Loucy (cell line): ENCODE data around the gene TAF1B.

ENCODE experiments used
- H2AFZ ChIP-seq: fragments of 200-600 bp; sonication (generic); 2 replicates; pipeline ENCODE4 v1.6.0; 2016; ENCODE audit warnings: antibody characterized with exemption, mild to moderate bottlenecking, low read length, moderate library complexity
- H3F3A ChIP-seq: fragments of 200-600 bp; 2 replicates; pipeline ENCODE4 v1.6.0; 2016; ENCODE audit warnings: antibody characterized with exemption, low read depth, mild to moderate bottlenecking
- H3K27me3 ChIP-seq: fragments of 200-600 bp; sonication (generic); 2 replicates; pipeline ENCODE4 v1.6.1; 2014; ENCODE audit warnings: low read length, mild to moderate bottlenecking; ENCODE audit not compliant: insufficient read depth, poor library complexity, severe bottlenecking
- H3K36me3 ChIP-seq: fragments of 200-600 bp; sonication (generic); 2 replicates; pipeline ENCODE4 v1.6.1; 2016; ENCODE audit warnings: low read length; ENCODE audit not compliant: insufficient read depth
- H3K4me1 ChIP-seq: fragments of 200-600 bp; sonication (generic); 2 replicates; pipeline ENCODE4 v1.5.1; 2014; ENCODE audit warnings: low read length, mild to moderate bottlenecking; ENCODE audit not compliant: insufficient read depth, poor library complexity, severe bottlenecking
- H3K4me2 ChIP-seq: fragments of 200-600 bp; sonication (generic); 2 replicates; pipeline ENCODE4 v1.6.0; 2014; ENCODE audit warnings: antibody characterized with exemption, low read length, low read depth, mild to moderate bottlenecking; ENCODE audit not compliant: poor library complexity, severe bottlenecking
- H3K4me3 ChIP-seq: fragments of 200-600 bp; sonication (generic); 2 replicates; pipeline ENCODE4 v1.5.1; 2014; ENCODE audit warnings: low read length, mild to moderate bottlenecking, mixed read lengths; ENCODE audit not compliant: poor library complexity, severe bottlenecking
- H3K79me2 ChIP-seq: fragments of 200-600 bp; sonication (generic); 2 replicates; pipeline ENCODE4 v1.6.1; 2014; ENCODE audit warnings: low read length; ENCODE audit not compliant: insufficient read depth
- H3K9ac ChIP-seq: fragments of 200-600 bp; sonication (generic); 2 replicates; pipeline ENCODE4 v1.6.0; 2014; ENCODE audit warnings: mild to moderate bottlenecking, low read depth, low read length, moderate library complexity; ENCODE audit not compliant: poor library complexity, severe bottlenecking
- H3K9me2 ChIP-seq: fragments of 200-600 bp; sonication (generic); replicated peaks from 2 replicates; pipeline ENCODE4 v1.6.1; 2016; ENCODE audit warnings: low read depth, low read length, mixed read lengths
- H3K9me3 ChIP-seq: fragments of 200-600 bp; sonication (generic); 2 replicates; pipeline ENCODE4 v1.6.1; 2014; ENCODE audit warnings: mild to moderate bottlenecking, antibody characterized with exemption, low read length, low read depth; ENCODE audit not compliant: insufficient read depth
- H4K20me1 ChIP-seq: fragments of 200-600 bp; sonication (generic); 2 replicates; pipeline ENCODE4 v1.6.0; 2014; ENCODE audit warnings: antibody characterized with exemption, low read length, mild to moderate bottlenecking; ENCODE audit not compliant: insufficient read depth, poor library complexity, severe bottlenecking
- CTCF ChIP-seq: fragments of 200-600 bp; sonication (generic); conservative IDR thresholded peaks from 2 replicates; pipeline ENCODE4 v1.5.1; 2014; ENCODE audit warnings: mild to moderate bottlenecking, antibody characterized with exemption, low read length
- EZH2phosphoT487 ChIP-seq: fragments of 200-600 bp; IDR thresholded peaks from 2 replicates; pipeline ENCODE4 v1.6.1; 2018; ENCODE audit warnings: antibody characterized with exemption, mild to moderate bottlenecking, moderate library complexity, borderline replicate concordance

TAF1B gene

GRCh38 chr2:9818097-9818496, 25.2 kb upstream of the TAF1B start:
- no peaks in the 10 kb centered on the region for H3F3A ChIP-seq
- TF ChIP-seq EZH2phosphoT487 (no peak), CTCF (no peak)
- no peaks in the 10 kb centered on the region for H3K9me3 ChIP-seq
- H3K4me3 ChIP-seq: no peak overlapping the region
- H3K4me1 ChIP-seq: peaks cover 4% of the 10 kb centered on the region
- no peaks in the 10 kb centered on the region for H4K20me1 ChIP-seq
- no peaks in the 10 kb centered on the region for H3K27me3 ChIP-seq
- H3K9ac ChIP-seq: no peak overlapping the region
- no peaks in the 10 kb centered on the region for H3K79me2 ChIP-seq
- H3K36me3 ChIP-seq: no peaks in the 10 kb centered on the region
- no peak overlapping the region for H3K4me2 ChIP-seq
- no peak overlapping the region for H2AFZ ChIP-seq
- no peaks in the 10 kb centered on the region for H3K9me2 ChIP-seq

- TF ChIP-seq CTCF (no peak), EZH2phosphoT487 (no peak)
- Histone ChIP-seq H3K9me3 (no peaks in the 10 kb centered on the region), H3K9me2 (no peaks in the 10 kb centered on the region), H4K20me1 (no peaks in the 10 kb centered on the region), H3K9ac (no peak overlapping the region), H3F3A (no peaks in the 10 kb centered on the region), H3K4me2 (no peak overlapping the region), H3K4me3 (no peak overlapping the region), H3K36me3 (no peaks in the 10 kb centered on the region), H3K4me1 (peaks cover 4% of the 10 kb centered on the region), H2AFZ (no peak overlapping the region), H3K27me3 (no peaks in the 10 kb centered on the region), H3K79me2 (no peaks in the 10 kb centered on the region)
Measured at GRCh38 chr2:9819551-9819950, 23.7 kb upstream of the TAF1B start.

GRCh38 chr2:9820020-9820973, 23.0 kb upstream of the TAF1B start:
- no peaks in the 10 kb centered on the region for H3K9me2 ChIP-seq

More at GRCh38 chr2:9820020-9820973, 23.0 kb upstream of the TAF1B start:
- Histone ChIP-seq H4K20me1 (no peaks in the 10 kb centered on the region), H3K4me3 (no peak overlapping the region), H3F3A (no peaks in the 10 kb centered on the region), H3K9ac (no peak overlapping the region), H3K27me3 (no peaks in the 10 kb centered on the region), H3K36me3 (no peaks in the 10 kb centered on the region), H2AFZ (no peak overlapping the region), H3K4me1 (peaks cover 4% of the 10 kb centered on the region), H3K4me2 (no peak overlapping the region), H3K79me2 (no peaks in the 10 kb centered on the region), H3K9me3 (no peaks in the 10 kb centered on the region)
- TF ChIP-seq CTCF (no peak), EZH2phosphoT487 (no peak)
